ENCODE measurements around the gene PGM5.

- no peak for TF ChIP-seq EZH2phosphoT487 (IDR thresholded peaks at IDR 0.05; ENCODE audit: low read depth)
- TF ChIP-seq, protein P1, sequence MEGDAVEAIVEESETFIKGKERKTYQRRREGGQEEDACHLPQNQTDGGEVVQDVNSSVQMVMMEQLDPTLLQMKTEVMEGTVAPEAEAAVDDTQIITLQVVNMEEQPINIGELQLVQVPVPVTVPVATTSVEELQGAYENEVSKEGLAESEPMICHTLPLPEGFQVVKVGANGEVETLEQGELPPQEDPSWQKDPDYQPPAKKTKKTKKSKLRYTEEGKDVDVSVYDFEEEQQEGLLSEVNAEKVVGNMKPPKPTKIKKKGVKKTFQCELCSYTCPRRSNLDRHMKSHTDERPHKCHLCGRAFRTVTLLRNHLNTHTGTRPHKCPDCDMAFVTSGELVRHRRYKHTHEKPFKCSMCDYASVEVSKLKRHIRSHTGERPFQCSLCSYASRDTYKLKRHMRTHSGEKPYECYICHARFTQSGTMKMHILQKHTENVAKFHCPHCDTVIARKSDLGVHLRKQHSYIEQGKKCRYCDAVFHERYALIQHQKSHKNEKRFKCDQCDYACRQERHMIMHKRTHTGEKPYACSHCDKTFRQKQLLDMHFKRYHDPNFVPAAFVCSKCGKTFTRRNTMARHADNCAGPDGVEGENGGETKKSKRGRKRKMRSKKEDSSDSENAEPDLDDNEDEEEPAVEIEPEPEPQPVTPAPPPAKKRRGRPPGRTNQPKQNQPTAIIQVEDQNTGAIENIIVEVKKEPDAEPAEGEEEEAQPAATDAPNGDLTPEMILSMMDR (IDR thresholded peaks at IDR 0.05; ENCODE audit: low read depth, low read length) = no peak
Measured at GRCh38 chr9:68454579-68455334, 98.3 kb downstream of the PGM5 start.

Measured in OCI-LY3 (cell line).